Measurements from ENCODE around the gene CBY1. TPM values are rescaled to one million over a fixed set of nuclear protein-coding genes. Genes with fewer than 3 reads are reported as not detected.

Gene CBY1
- total and polyA plus RNA-seq, 2 donors (not counting 3 experiments of a cell fraction or from before 2014, with no cell fraction given) = 37.0 to 41.8 TPM

GRCh38 chr22:38655519-38656255, 751 bp upstream of the CBY1 start:
- H3K79me2 ChIP-seq (ENCODE audit: control insufficient read depth, insufficient read depth, low read length) = peaks cover 8% of the 10 kb centered on the region
- POLR2A ChIA-PET = no interaction called here
- H2AFZ ChIP-seq (ENCODE audit: low read depth, low read length) = peak overlapping the region; percentile 78

More at GRCh38 chr22:38655519-38656255, 751 bp upstream of the CBY1 start:
- no peaks in the 10 kb centered on the region for H3K27me3 ChIP-seq (ENCODE audit: control insufficient read depth in 2 of 2, insufficient read depth in 2 of 2, low read length in 2 of 2)
- peak overlapping the region; percentile 98 for H3K9ac ChIP-seq (replicated peaks; ENCODE audit: extremely low read depth, insufficient read depth, low read length)
- H3K9me1 ChIP-seq (replicated peaks; ENCODE audit: control insufficient read depth, extremely low read depth, insufficient read depth, low read length) = no peaks in the 10 kb centered on the region
- FAIRE-seq (no peak), DNase-seq (ENCODE audit: low read depth, low spot score) (no peak)
- TSS peak; percentile 82 for BruUV-seq (replicated peaks)
- TF ChIP-seq JUN (IDR thresholded peaks at IDR 0.05; ENCODE audit: borderline replicate concordance, insufficient read depth, insufficient read length, low read depth) (no peak), POLR2A (IDR thresholded peaks at IDR 0.05; ENCODE audit: low read depth, low read length) (no peak), GATA2 (IDR thresholded peaks at IDR 0.05; ENCODE audit: insufficient read depth, insufficient read length, low read depth, low read length) (no peak), EZH2 (IDR thresholded peaks at IDR 0.05; ENCODE audit: borderline replicate concordance, low read depth, low read length, severe bottlenecking) (no peak), POLR2AphosphoS5 (IDR thresholded peaks at IDR 0.05; ENCODE audit: insufficient read depth, low read depth, low read length) (no peak), FOS (IDR thresholded peaks at IDR 0.05; ENCODE audit: borderline replicate concordance, insufficient read depth, low read length) (no peak), MAX (IDR thresholded peaks at IDR 0.05; ENCODE audit: insufficient read depth, insufficient read length) (no peak), MYC (IDR thresholded peaks at IDR 0.05; ENCODE audit: low read depth, low read length) (no peak), CTCF (IDR thresholded peaks at IDR 0.05; ENCODE audit: extremely low read depth in 1 of 2, insufficient read depth in 1 of 2, low read depth in 1 of 2, low read length in 2 of 2) (no peak)
- peak overlapping the region; percentile 31 to 94 (median 82) for H3K4me3 ChIP-seq (replicated peaks in 1 of 3; ENCODE audit: insufficient read depth in 1 of 3, low read depth in 1 of 3, low read length in 3 of 3)
- H3K4me2 ChIP-seq (ENCODE audit: insufficient read depth, low read length) = peak overlapping the region; percentile 88
- dilution Hi-C loops (cut with MboI; ENCODE audit: extremely low pct_ligation_motif_present, low sequenced_read_pairs) (no loop called here), intact Hi-C loops (cut with micrococcal nuclease) (loop anchor here (1.0 to 2.0 kb wide), 3 partner anchors 26 to 149 kb away; partner anchors contain the start of genes DDX17, JOSD1 and TOMM22)
- H3K36me3 ChIP-seq (ENCODE audit: control insufficient read depth in 2 of 2, extremely low read depth in 1 of 2, insufficient read depth in 2 of 2, low read length in 2 of 2) = no peaks in the 10 kb centered on the region
- no peaks in the 10 kb centered on the region for H3K9me3 ChIP-seq (replicated peaks; ENCODE audit: control insufficient read depth, insufficient read depth, low read length)
- peak overlapping the region; percentile 96 for H3K27ac ChIP-seq (ENCODE audit: insufficient read depth, low read depth, low read length)
- CTCF ChIA-PET = no interaction called here
- H3K4me1 ChIP-seq (ENCODE audit: control insufficient read depth, extremely low read depth, insufficient read depth, low read length) = peaks cover 11% of the 10 kb centered on the region
- H4K20me1 ChIP-seq (replicated peaks; ENCODE audit: control insufficient read depth, extremely low read depth, insufficient read depth, low read length) = no peaks in the 10 kb centered on the region
